Activated T-helper 2 cell treated with anti-CD3 and anti-CD28 coated beads, Interferon-gamma antibody, Interleukin-2, Interleukin-4, amounts not matched to agents 10 μg/mL and 5 μg/mL and 100 μg/mL, durations not matched to agents 14 hours and 24 hours and 36 hours (primary cell): ENCODE measurements around the gene EDARADD. TPM values are rescaled to one million over a fixed set of nuclear protein-coding genes. Genes with fewer than 3 reads are reported as not detected.
A peak's percentile ranks its signal among the peaks of the same experiment; 100 is the strongest.

Experiments
- DNase-seq: peaks from one replicate; pipeline ENCODE4 v3.0.0; 2021; ENCODE audit warnings: low spot score
- H3K27ac Mint-ChIP-seq: one replicate; pipeline ENCODE4 v1.8.0; 2021; ENCODE audit warnings: mixed read lengths
- H3K27me3 Mint-ChIP-seq: one replicate; pipeline ENCODE4 v1.8.0; 2021; ENCODE audit warnings: low read depth, mixed read lengths
- H3K36me3 Mint-ChIP-seq: one replicate; pipeline ENCODE4 v1.8.0; 2021; ENCODE audit warnings: low read depth, mixed read lengths
- H3K4me1 Mint-ChIP-seq: one replicate; pipeline ENCODE4 v1.8.0; 2021; ENCODE audit warnings: low read depth, mixed read lengths
- H3K4me3 Mint-ChIP-seq: one replicate; pipeline ENCODE4 v1.8.0; 2021; ENCODE audit warnings: low read depth, mild to moderate bottlenecking, moderate library complexity, mixed read lengths
- H3K9me3 Mint-ChIP-seq: one replicate; pipeline ENCODE4 v1.8.0; 2021; ENCODE audit warnings: mixed read lengths
- intact Hi-C: fragments of 100-400 bp; cut with micrococcal nuclease; formaldehyde crosslinking; loops from one replicate; pipeline ENCODE4 v1.15.1; 2023
- total RNA-seq: library from RNA; stranded (reverse); gene quantifications from 2 replicates; pipeline ENCODE4 v1.2.3, GENCODE V29; 2022

Gene EDARADD
- total RNA-seq, 1 donor from 2014 or later, result 53.8 TPM

GRCh38 chr1:236396665-236397043 lies 2.6 kb downstream of the EDARADD start:
- intact Hi-C loops, result loop anchor here (1.0 to 10.0 kb wide), 9 partner anchors 20 to 754 kb away; partner anchors contain the start of genes LYST and MTR
- peaks cover 3% of the 10 kb centered on the region for H3K27me3 Mint-ChIP-seq
- DNase-seq, result no peak
- H3K36me3 Mint-ChIP-seq, result peaks cover 50% of the 10 kb centered on the region
- peak overlapping the region; percentile 97 for H3K4me3 Mint-ChIP-seq
- H3K9me3 Mint-ChIP-seq, result no peaks in the 10 kb centered on the region
- peaks cover 53% of the 10 kb centered on the region for H3K4me1 Mint-ChIP-seq
- peak overlapping the region; percentile 95 for H3K27ac Mint-ChIP-seq

GRCh38 chr1:236397173-236397759 lies 3.2 kb downstream of the EDARADD start:
- no peaks in the 10 kb centered on the region for H3K27me3 Mint-ChIP-seq
- no peaks in the 10 kb centered on the region for H3K9me3 Mint-ChIP-seq
- intact Hi-C loops, result loop anchor here (5.0 to 10.0 kb wide), 3 partner anchors 90 to 530 kb away; partner anchors contain the start of genes LYST and MTR
- peaks cover 50% of the 10 kb centered on the region for H3K4me1 Mint-ChIP-seq
- no peak for DNase-seq
- H3K4me3 Mint-ChIP-seq, result peak overlapping the region; percentile 97
- H3K36me3 Mint-ChIP-seq, result peaks cover 50% of the 10 kb centered on the region
- H3K27ac Mint-ChIP-seq, result peak overlapping the region; percentile 95

- no peak for DNase-seq
- Mint-ChIP-seq H3K27ac (peak overlapping the region; percentile 60), H3K4me3 (peak overlapping the region; percentile 34), H3K9me3 (no peaks in the 10 kb centered on the region), H3K36me3 (peaks cover 50% of the 10 kb centered on the region), H3K4me1 (peaks cover 46% of the 10 kb centered on the region), H3K27me3 (no peaks in the 10 kb centered on the region)
- intact Hi-C loops, result loop anchor here (5.0 to 10.0 kb wide), 3 partner anchors 89 to 531 kb away; partner anchors contain the start of genes LYST and MTR
Measured at GRCh38 chr1:236398538-236398937, 4.5 kb downstream of the EDARADD start.

GRCh38 chr1:236400061-236400603 lies 6.0 kb downstream of the EDARADD start:
- Mint-ChIP-seq H3K4me3 (no peak overlapping the region), H3K36me3 (peaks cover 51% of the 10 kb centered on the region), H3K27me3 (no peaks in the 10 kb centered on the region), H3K9me3 (no peaks in the 10 kb centered on the region), H3K27ac (no peak overlapping the region), H3K4me1 (peaks cover 40% of the 10 kb centered on the region)
- no peak for DNase-seq
- intact Hi-C loops, result no loop called here

GRCh38 chr1:236401698-236402097 lies 7.6 kb downstream of the EDARADD start:
- H3K27ac Mint-ChIP-seq, result no peak overlapping the region
- H3K27me3 Mint-ChIP-seq, result no peaks in the 10 kb centered on the region
- H3K9me3 Mint-ChIP-seq, result no peaks in the 10 kb centered on the region
- H3K4me3 Mint-ChIP-seq, result no peak overlapping the region
- peaks cover 33% of the 10 kb centered on the region for H3K4me1 Mint-ChIP-seq
- H3K36me3 Mint-ChIP-seq, result peaks cover 55% of the 10 kb centered on the region
- intact Hi-C loops, result no loop called here
- DNase-seq, result no peak

GRCh38 chr1:236403905-236404696 lies 10.0 kb downstream of the EDARADD start:
- Mint-ChIP-seq H3K36me3 (peaks cover 43% of the 10 kb centered on the region), H3K27ac (no peak overlapping the region), H3K9me3 (no peaks in the 10 kb centered on the region), H3K4me3 (no peak overlapping the region), H3K27me3 (no peaks in the 10 kb centered on the region), H3K4me1 (peaks cover 17% of the 10 kb centered on the region)
- DNase-seq, result no peak
- intact Hi-C loops, result no loop called here

GRCh38 chr1:236407059-236407458 lies 13.0 kb downstream of the EDARADD start:
- intact Hi-C loops, result no loop called here
- peaks cover 2% of the 10 kb centered on the region for H3K4me1 Mint-ChIP-seq
- no peak for DNase-seq
- no peak overlapping the region for H3K27ac Mint-ChIP-seq
- H3K36me3 Mint-ChIP-seq, result peaks cover 46% of the 10 kb centered on the region
- no peaks in the 10 kb centered on the region for H3K27me3 Mint-ChIP-seq
- H3K9me3 Mint-ChIP-seq, result no peaks in the 10 kb centered on the region
- H3K4me3 Mint-ChIP-seq, result no peak overlapping the region

GRCh38 chr1:236413688-236414087 lies 19.6 kb downstream of the EDARADD start:
- Mint-ChIP-seq H3K4me3 (no peak overlapping the region), H3K9me3 (no peaks in the 10 kb centered on the region), H3K4me1 (peaks cover 19% of the 10 kb centered on the region), H3K27me3 (no peaks in the 10 kb centered on the region), H3K36me3 (peaks cover 75% of the 10 kb centered on the region), H3K27ac (no peak overlapping the region)
- intact Hi-C loops, result no loop called here
- DNase-seq, result no peak

- no peaks in the 10 kb centered on the region for H3K27me3 Mint-ChIP-seq
- intact Hi-C loops, result loop anchor here (1.0 to 2.0 kb wide), 2 partner anchors 20 to 45 kb away; no protein-coding TSS in a partner anchor
- peak; percentile 32 for DNase-seq
- H3K36me3 Mint-ChIP-seq, result peaks cover 80% of the 10 kb centered on the region
- H3K27ac Mint-ChIP-seq, result peak overlapping the region; percentile 90
- H3K9me3 Mint-ChIP-seq, result no peaks in the 10 kb centered on the region
- H3K4me3 Mint-ChIP-seq, result peak overlapping the region; percentile 54
- peaks cover 24% of the 10 kb centered on the region for H3K4me1 Mint-ChIP-seq
Measured at GRCh38 chr1:236416165-236416564, 22.1 kb downstream of the EDARADD start.

GRCh38 chr1:236417336-236417735 lies 23.2 kb downstream of the EDARADD start:
- Mint-ChIP-seq H3K27ac (no peak overlapping the region), H3K4me3 (no peak overlapping the region), H3K4me1 (peaks cover 24% of the 10 kb centered on the region), H3K36me3 (peaks cover 74% of the 10 kb centered on the region), H3K27me3 (no peaks in the 10 kb centered on the region), H3K9me3 (no peaks in the 10 kb centered on the region)
- intact Hi-C loops, result loop anchor here (2.0 kb wide), 1 partner anchor 47 kb away; no protein-coding TSS in a partner anchor
- no peak for DNase-seq

GRCh38 chr1:236419502-236419901 lies 25.4 kb downstream of the EDARADD start:
- peaks cover 63% of the 10 kb centered on the region for H3K36me3 Mint-ChIP-seq
- no peak for DNase-seq
- H3K27ac Mint-ChIP-seq, result no peak overlapping the region
- no peaks in the 10 kb centered on the region for H3K9me3 Mint-ChIP-seq
- no peaks in the 10 kb centered on the region for H3K27me3 Mint-ChIP-seq
- H3K4me1 Mint-ChIP-seq, result peaks cover 23% of the 10 kb centered on the region
- intact Hi-C loops, result no loop called here
- no peak overlapping the region for H3K4me3 Mint-ChIP-seq

- no peaks in the 10 kb centered on the region for H3K27me3 Mint-ChIP-seq
- H3K4me1 Mint-ChIP-seq, result peaks cover 23% of the 10 kb centered on the region
- intact Hi-C loops, result loop anchor here (5.0 kb wide), 1 partner anchor 81 kb away; no protein-coding TSS in a partner anchor
- peaks cover 62% of the 10 kb centered on the region for H3K36me3 Mint-ChIP-seq
- H3K27ac Mint-ChIP-seq, result no peak overlapping the region
- no peak overlapping the region for H3K4me3 Mint-ChIP-seq
- no peak for DNase-seq
- H3K9me3 Mint-ChIP-seq, result no peaks in the 10 kb centered on the region
Measured at GRCh38 chr1:236421022-236421421, 26.9 kb downstream of the EDARADD start.
